Activated naive CD4-positive, alpha-beta T cell treated with anti-CD3 and anti-CD28 coated beads for 36 hours (primary cell): Measurements from ENCODE around the gene TMBIM1. TPM values are rescaled to one million over a fixed set of nuclear protein-coding genes. Genes with fewer than 3 reads are reported as not detected.

Source experiments
- CTCF ChIA-PET: fragments of 350-600 bp; sonication (Branson Sonifier 250); formaldehyde crosslinking; loops from one replicate; lab custom pipeline; 2021; ENCODE audit warnings: antibody characterized with exemption; lab: Charles Lee
- DNase-seq: peaks from one replicate; pipeline ENCODE4 v3.0.0-alpha.2; 2020
- H3K27ac Mint-ChIP-seq: one replicate; pipeline ENCODE4 v1.8.0; 2021; ENCODE audit warnings: mild to moderate bottlenecking, mixed read lengths
- H3K27me3 Mint-ChIP-seq: one replicate; pipeline ENCODE4 v1.8.0; 2021; ENCODE audit warnings: low read depth, mixed read lengths
- H3K36me3 Mint-ChIP-seq: one replicate; pipeline ENCODE4 v1.8.0; 2021; ENCODE audit warnings: low read depth, mixed read lengths
- H3K4me1 Mint-ChIP-seq: one replicate; pipeline ENCODE4 v1.8.0; 2021; ENCODE audit warnings: low read depth, mixed read lengths
- H3K4me3 Mint-ChIP-seq: one replicate; pipeline ENCODE4 v1.8.0; 2021; ENCODE audit warnings: mild to moderate bottlenecking, moderate library complexity, mixed read lengths
- H3K9me3 Mint-ChIP-seq: one replicate; pipeline ENCODE4 v1.8.0; 2021; ENCODE audit warnings: mixed read lengths
- intact Hi-C: fragments of 100-400 bp; cut with micrococcal nuclease; formaldehyde crosslinking; loops from one replicate; pipeline ENCODE4 v1.15.1; 2023
- total RNA-seq, 2 experiments: library from RNA; stranded (reverse); gene quantifications; one replicate each; pipeline ENCODE4 v1.2.3, GENCODE V29; 2021

TMBIM1 gene
- total RNA-seq, 2 experiments from 2014 or later: 43.1 to 43.4 TPM

GRCh38 chr2:218327451-218328210 lies 35.3 kb upstream of the TMBIM1 start:
- intact Hi-C loops: no loop called here

GRCh38 chr2:218326315-218326714 lies 34.0 kb upstream of the TMBIM1 start:
- Mint-ChIP-seq H3K4me3 (no peak overlapping the region), H3K36me3 (no peaks in the 10 kb centered on the region), H3K27me3 (peaks cover 4% of the 10 kb centered on the region), H3K9me3 (no peaks in the 10 kb centered on the region), H3K4me1 (peaks cover 32% of the 10 kb centered on the region), H3K27ac (no peak overlapping the region)
- CTCF ChIA-PET: interaction anchor here (1.0 to 1.4 kb wide), 2 partner anchors 18 to 25 kb away, joined by 3 to 4 read pairs; no protein-coding TSS in a partner anchor
- intact Hi-C loops: no loop called here
- no peak for DNase-seq

More at GRCh38 chr2:218327451-218328210, 35.3 kb upstream of the TMBIM1 start:
- H3K4me3 Mint-ChIP-seq: no peak overlapping the region
- peaks cover 25% of the 10 kb centered on the region for H3K4me1 Mint-ChIP-seq
- DNase-seq: no peak
- H3K9me3 Mint-ChIP-seq: no peaks in the 10 kb centered on the region
- CTCF ChIA-PET: no interaction called here
- no peak overlapping the region for H3K27ac Mint-ChIP-seq
- H3K36me3 Mint-ChIP-seq: no peaks in the 10 kb centered on the region
- peaks cover 4% of the 10 kb centered on the region for H3K27me3 Mint-ChIP-seq

DNA sequence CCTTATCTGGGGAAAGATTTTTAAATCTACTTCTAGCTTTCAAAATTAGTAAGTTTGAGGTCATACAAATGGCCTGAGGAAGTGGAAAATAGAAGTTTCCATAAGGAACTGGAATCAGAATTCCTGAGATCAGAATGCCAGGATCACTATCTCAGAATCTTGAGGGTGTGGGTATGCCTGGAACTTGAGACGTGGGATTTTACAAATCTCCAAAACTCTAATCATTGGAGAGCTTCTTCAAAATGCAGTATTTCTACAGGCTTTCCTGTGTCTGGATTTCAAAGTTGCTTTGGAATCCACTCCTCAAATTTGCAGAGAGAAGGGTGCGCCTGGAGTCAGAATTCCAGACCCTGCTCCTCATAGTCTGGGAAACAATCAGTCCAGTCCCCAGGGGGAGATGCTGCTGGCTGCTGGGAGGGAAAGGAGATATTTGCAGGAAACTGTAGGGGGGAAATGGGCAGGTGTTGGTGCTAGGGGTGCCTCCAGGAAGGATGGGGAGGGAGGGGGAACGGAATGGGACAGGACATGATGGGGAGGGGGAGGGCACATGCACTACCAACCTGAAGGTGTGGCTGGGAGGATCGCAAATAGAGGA lies 33.4 kb upstream of the TMBIM1 start:
- H3K4me3 Mint-ChIP-seq: no peak overlapping the region
- no peak overlapping the region for H3K27ac Mint-ChIP-seq
- H3K27me3 Mint-ChIP-seq: peaks cover 4% of the 10 kb centered on the region
- DNase-seq: no peak
- H3K36me3 Mint-ChIP-seq: no peaks in the 10 kb centered on the region
- CTCF ChIA-PET: interaction anchor here (0.8 to 1.4 kb wide), 4 partner anchors 17 to 31 kb away, joined by 3 to 4 read pairs (median 3); partner anchors contain the start of gene CATIP
- H3K9me3 Mint-ChIP-seq: no peaks in the 10 kb centered on the region
- H3K4me1 Mint-ChIP-seq: peaks cover 38% of the 10 kb centered on the region
- intact Hi-C loops: no loop called here

GRCh38 chr2:218323526-218324472 lies 31.5 kb upstream of the TMBIM1 start:
- intact Hi-C loops: no loop called here
- H3K9me3 Mint-ChIP-seq: no peaks in the 10 kb centered on the region

DNA sequence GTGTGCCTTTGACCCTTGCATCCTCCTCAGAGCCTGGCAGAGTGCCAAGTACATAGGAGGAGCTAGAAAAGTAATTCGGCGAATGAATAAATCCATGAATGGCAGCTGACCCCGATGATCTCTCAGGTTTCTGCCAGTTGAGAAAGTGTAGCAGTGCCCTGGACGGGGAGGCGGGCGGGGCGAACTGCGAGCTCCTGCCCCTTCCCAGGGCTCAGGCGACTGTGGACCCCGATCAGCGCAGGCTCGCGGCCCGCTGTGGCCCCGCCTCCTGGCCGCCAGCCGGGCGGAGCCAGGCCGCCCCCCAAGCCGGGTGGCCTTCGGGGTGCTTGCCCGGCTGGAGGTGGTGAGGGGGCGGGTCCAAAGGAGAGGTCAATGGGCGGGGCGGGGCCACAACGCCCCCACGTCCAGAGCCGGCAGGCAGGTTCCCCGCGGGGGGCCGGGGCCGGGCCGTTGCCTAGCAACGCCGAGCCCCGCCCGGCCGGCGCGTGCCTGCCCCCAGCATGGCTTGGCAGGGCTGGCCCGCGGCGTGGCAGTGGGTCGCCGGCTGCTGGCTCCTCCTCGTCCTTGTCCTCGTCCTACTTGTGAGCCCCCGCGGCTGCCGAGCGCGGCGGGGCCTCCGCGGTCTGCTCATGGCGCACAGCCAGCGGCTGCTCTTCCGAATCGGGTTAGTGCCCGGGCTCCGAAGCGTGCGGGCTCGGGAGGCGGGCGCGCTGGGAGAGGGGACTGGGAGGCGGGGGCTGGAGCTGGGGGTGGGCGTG lies 30.6 kb upstream of the TMBIM1 start:
- H3K27me3 Mint-ChIP-seq: peaks cover 4% of the 10 kb centered on the region
- intact Hi-C loops: no loop called here
- no peak overlapping the region for H3K27ac Mint-ChIP-seq
- H3K36me3 Mint-ChIP-seq: peaks cover 1% of the 10 kb centered on the region
- peak overlapping the region; percentile 78 for H3K4me3 Mint-ChIP-seq
- H3K9me3 Mint-ChIP-seq: no peaks in the 10 kb centered on the region
- H3K4me1 Mint-ChIP-seq: peaks cover 45% of the 10 kb centered on the region
- CTCF ChIA-PET: interaction anchor here (1.1 to 1.7 kb wide), 5 partner anchors 15 to 34 kb away, joined by 3 to 5 read pairs (median 3); partner anchors contain the start of genes CATIP and TMBIM1
- DNase-seq: peak; percentile 42

More at GRCh38 chr2:218323526-218324472, 31.5 kb upstream of the TMBIM1 start:
- peaks cover 4% of the 10 kb centered on the region for H3K27me3 Mint-ChIP-seq
- no peak for DNase-seq
- no peaks in the 10 kb centered on the region for H3K36me3 Mint-ChIP-seq
- H3K4me1 Mint-ChIP-seq: peaks cover 39% of the 10 kb centered on the region
- H3K4me3 Mint-ChIP-seq: peak overlapping the region; percentile 78
- CTCF ChIA-PET: interaction anchor here (1.2 to 1.7 kb wide), 2 partner anchors 22 to 32 kb away, joined by 3 to 5 read pairs; no protein-coding TSS in a partner anchor
- no peak overlapping the region for H3K27ac Mint-ChIP-seq

GRCh38 chr2:218320704-218321336 lies 28.5 kb upstream of the TMBIM1 start:
- intact Hi-C loops: no loop called here
- H3K9me3 Mint-ChIP-seq: no peaks in the 10 kb centered on the region
- H3K27ac Mint-ChIP-seq: no peak overlapping the region
- no peak for DNase-seq
- H3K27me3 Mint-ChIP-seq: peaks cover 4% of the 10 kb centered on the region
- H3K36me3 Mint-ChIP-seq: peaks cover 1% of the 10 kb centered on the region
- peaks cover 55% of the 10 kb centered on the region for H3K4me1 Mint-ChIP-seq
- no peak overlapping the region for H3K4me3 Mint-ChIP-seq
- CTCF ChIA-PET: interaction anchor here (0.6 to 1.1 kb wide), 3 partner anchors 30 to 64 kb away, joined by 3 to 4 read pairs (median 4); no protein-coding TSS in a partner anchor

DNA sequence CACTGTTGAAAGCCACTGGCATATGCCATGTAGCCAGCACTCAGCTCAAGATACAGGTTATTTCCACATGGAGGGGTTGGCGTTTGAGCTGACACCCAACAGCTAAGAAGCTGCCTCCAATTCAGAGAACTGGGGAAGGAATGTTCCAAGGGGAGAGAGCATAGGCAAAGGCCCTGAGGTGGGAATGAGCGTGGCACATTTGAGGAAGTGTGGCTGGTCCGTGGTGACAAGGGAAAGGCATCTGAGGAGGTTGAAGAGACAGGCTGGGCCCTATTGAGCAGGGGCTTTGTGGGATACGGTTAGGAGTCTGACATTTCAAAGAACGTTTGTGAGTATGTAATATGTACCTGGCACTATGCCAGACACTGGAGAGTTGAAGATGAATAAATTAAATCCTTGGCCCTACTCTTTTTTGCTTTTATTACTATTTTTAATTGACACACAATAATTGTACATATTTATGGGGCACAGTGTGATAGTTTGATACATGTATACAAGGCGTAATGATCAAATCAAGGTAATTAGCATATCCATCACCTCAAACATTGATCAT lies 27.6 kb upstream of the TMBIM1 start:
- CTCF ChIA-PET: interaction anchor here (0.6 to 1.1 kb wide), 4 partner anchors 29 to 275 kb away, joined by 3 to 4 read pairs (median 4); no protein-coding TSS in a partner anchor

DNA sequence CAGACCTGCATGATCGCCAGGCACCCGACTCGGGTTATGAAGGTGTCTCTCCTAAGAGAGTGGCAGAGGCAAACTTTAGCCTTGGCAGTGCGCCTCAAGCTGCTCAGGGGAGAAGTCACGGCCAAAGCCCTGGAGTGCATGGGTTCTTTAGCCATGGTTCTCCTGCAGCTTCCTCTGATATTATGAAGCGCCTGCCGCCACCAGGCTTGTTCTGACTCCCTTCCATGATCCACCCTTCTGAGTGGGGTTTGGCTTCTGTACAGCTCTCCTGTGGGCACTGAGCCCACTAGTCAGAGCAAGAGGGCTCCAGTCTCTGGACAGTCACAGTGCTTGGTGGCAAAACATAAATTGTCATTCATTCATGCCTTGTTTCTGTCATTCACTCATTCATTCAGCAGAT lies 25.9 kb upstream of the TMBIM1 start:
- H3K27ac Mint-ChIP-seq: no peak overlapping the region
- intact Hi-C loops: loop anchor here (5.0 kb wide), 2 partner anchors 49 to 79 kb away; partner anchors contain the start of gene CTDSP1

More for the DNA sequence above, 27.6 kb upstream of the TMBIM1 start:
- intact Hi-C loops: loop anchor here (5.0 kb wide), 2 partner anchors 47 to 77 kb away; partner anchors contain the start of gene CTDSP1
- H3K4me3 Mint-ChIP-seq: no peak overlapping the region
- H3K27me3 Mint-ChIP-seq: peaks cover 4% of the 10 kb centered on the region
- H3K4me1 Mint-ChIP-seq: peaks cover 58% of the 10 kb centered on the region
- DNase-seq: no peak
- peaks cover 1% of the 10 kb centered on the region for H3K36me3 Mint-ChIP-seq
- no peak overlapping the region for H3K27ac Mint-ChIP-seq
- no peaks in the 10 kb centered on the region for H3K9me3 Mint-ChIP-seq

GRCh38 chr2:218317835-218318234 lies 25.5 kb upstream of the TMBIM1 start:
- Mint-ChIP-seq H3K4me1 (peaks cover 50% of the 10 kb centered on the region), H3K36me3 (peaks cover 1% of the 10 kb centered on the region), H3K27ac (peak overlapping the region; percentile 15), H3K9me3 (no peaks in the 10 kb centered on the region), H3K27me3 (no peaks in the 10 kb centered on the region), H3K4me3 (no peak overlapping the region)
- CTCF ChIA-PET: interaction anchor here (0.6 to 2.4 kb wide), 3 partner anchors 16 to 309 kb away, joined by 3 to 8 read pairs (median 5); no protein-coding TSS in a partner anchor
- intact Hi-C loops: loop anchor here (5.0 kb wide), 2 partner anchors 49 to 79 kb away; partner anchors contain the start of gene CTDSP1
- DNase-seq: peak; percentile 32

More for the DNA sequence above, 25.9 kb upstream of the TMBIM1 start:
- CTCF ChIA-PET: interaction anchor here (0.5 to 2.4 kb wide), 2 partner anchors 39 to 238 kb away, joined by 3 to 8 read pairs; no protein-coding TSS in a partner anchor
- H3K36me3 Mint-ChIP-seq: peaks cover 1% of the 10 kb centered on the region
- H3K4me3 Mint-ChIP-seq: no peak overlapping the region
- H3K27me3 Mint-ChIP-seq: no peaks in the 10 kb centered on the region
- DNase-seq: no peak
- H3K9me3 Mint-ChIP-seq: no peaks in the 10 kb centered on the region
- peaks cover 50% of the 10 kb centered on the region for H3K4me1 Mint-ChIP-seq

- DNase-seq: no peak
- intact Hi-C loops: loop anchor here (5.0 kb wide), 2 partner anchors 50 to 80 kb away; partner anchors contain the start of gene CTDSP1
- H3K27ac Mint-ChIP-seq: peak overlapping the region; percentile 91
- H3K9me3 Mint-ChIP-seq: no peaks in the 10 kb centered on the region
- H3K4me1 Mint-ChIP-seq: peaks cover 45% of the 10 kb centered on the region
- CTCF ChIA-PET: interaction anchor here (0.6 to 2.4 kb wide), 5 partner anchors 9 to 310 kb away, joined by 3 to 8 read pairs (median 5); no protein-coding TSS in a partner anchor
- H3K4me3 Mint-ChIP-seq: no peak overlapping the region
- no peaks in the 10 kb centered on the region for H3K27me3 Mint-ChIP-seq
- H3K36me3 Mint-ChIP-seq: peaks cover 1% of the 10 kb centered on the region
Measured at GRCh38 chr2:218317303-218317630, 25.0 kb upstream of the TMBIM1 start.
